ENCODE data around the gene PDHX.

DNA sequence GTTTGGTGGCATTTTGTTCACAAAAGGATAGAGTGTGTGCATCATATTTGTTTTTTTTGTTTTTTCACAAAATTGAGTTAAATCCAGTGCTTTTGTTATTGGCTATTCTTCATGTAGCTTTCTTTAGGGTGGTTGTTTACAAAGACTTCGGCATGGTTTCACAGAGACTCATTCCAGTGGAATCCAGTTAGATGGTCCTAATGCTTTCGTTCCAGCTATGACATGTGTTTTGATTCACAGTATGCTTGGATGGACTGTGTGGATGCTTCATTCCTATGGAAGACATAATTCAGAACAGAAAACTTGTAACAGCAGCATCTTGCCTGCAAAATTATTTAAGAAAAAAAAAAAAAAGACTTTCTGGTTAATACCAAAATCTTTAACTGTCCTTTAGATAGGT, 97.9 kb downstream of the PDHX start:
- TF ChIP-seq TAF1 (IDR thresholded peaks at IDR 0.05; ENCODE audit: borderline replicate concordance, insufficient read depth, low read length) (no peak), SIN3A (IDR thresholded peaks at IDR 0.05; ENCODE audit: borderline replicate concordance, insufficient read depth, low read length) (no peak), POLR2AphosphoS5 (IDR thresholded peaks at IDR 0.05; ENCODE audit: low read depth, low read length) (no peak), FOXP2 (optimal IDR thresholded peaks at IDR 0.05; ENCODE audit: borderline replicate concordance, extremely low read depth, extremely low read length, insufficient read depth) (no peak)
- TF ChIP-seq, protein P1, sequence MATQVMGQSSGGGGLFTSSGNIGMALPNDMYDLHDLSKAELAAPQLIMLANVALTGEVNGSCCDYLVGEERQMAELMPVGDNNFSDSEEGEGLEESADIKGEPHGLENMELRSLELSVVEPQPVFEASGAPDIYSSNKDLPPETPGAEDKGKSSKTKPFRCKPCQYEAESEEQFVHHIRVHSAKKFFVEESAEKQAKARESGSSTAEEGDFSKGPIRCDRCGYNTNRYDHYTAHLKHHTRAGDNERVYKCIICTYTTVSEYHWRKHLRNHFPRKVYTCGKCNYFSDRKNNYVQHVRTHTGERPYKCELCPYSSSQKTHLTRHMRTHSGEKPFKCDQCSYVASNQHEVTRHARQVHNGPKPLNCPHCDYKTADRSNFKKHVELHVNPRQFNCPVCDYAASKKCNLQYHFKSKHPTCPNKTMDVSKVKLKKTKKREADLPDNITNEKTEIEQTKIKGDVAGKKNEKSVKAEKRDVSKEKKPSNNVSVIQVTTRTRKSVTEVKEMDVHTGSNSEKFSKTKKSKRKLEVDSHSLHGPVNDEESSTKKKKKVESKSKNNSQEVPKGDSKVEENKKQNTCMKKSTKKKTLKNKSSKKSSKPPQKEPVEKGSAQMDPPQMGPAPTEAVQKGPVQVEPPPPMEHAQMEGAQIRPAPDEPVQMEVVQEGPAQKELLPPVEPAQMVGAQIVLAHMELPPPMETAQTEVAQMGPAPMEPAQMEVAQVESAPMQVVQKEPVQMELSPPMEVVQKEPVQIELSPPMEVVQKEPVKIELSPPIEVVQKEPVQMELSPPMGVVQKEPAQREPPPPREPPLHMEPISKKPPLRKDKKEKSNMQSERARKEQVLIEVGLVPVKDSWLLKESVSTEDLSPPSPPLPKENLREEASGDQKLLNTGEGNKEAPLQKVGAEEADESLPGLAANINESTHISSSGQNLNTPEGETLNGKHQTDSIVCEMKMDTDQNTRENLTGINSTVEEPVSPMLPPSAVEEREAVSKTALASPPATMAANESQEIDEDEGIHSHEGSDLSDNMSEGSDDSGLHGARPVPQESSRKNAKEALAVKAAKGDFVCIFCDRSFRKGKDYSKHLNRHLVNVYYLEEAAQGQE (IDR thresholded peaks at IDR 0.05; ENCODE audit: insufficient read depth in 1 of 2, low read depth in 2 of 2, low read length in 2 of 2): no peak
